VCaP (cell line): ENCODE measurements around the gene RPS15.
"Not testable (repeated sequence)": the region's sequence is repeated elsewhere in the genome, so short reads cannot be mapped to it uniquely, and the experiment has no call there.

Experiments
- H3K27ac ChIP-seq: fragments of 450-650 bp; 2 replicates; pipeline ENCODE4 v1.5.1; 2017
- CTCF ChIP-seq: fragments of 450-650 bp; conservative IDR thresholded peaks from 2 replicates; pipeline ENCODE4 v1.5.1; 2017; ENCODE audit warnings: mild to moderate bottlenecking, moderate library complexity

RPS15 gene

GRCh38 chr19:1472231-1473084 is 34.3 kb downstream of the RPS15 start:
- TF ChIP-seq CTCF = no peak
- H3K27ac ChIP-seq = no peak overlapping the region

GRCh38 chr19:1473085-1473851 is 35.1 kb downstream of the RPS15 start:
- TF ChIP-seq CTCF = no peak
- no peak overlapping the region for H3K27ac ChIP-seq

- no peak overlapping the region for H3K27ac ChIP-seq
- TF ChIP-seq CTCF = no peak
Measured at GRCh38 chr19:1474011-1474764, 36.0 kb downstream of the RPS15 start.

GRCh38 chr19:1474765-1475351 is 36.7 kb downstream of the RPS15 start:
- H3K27ac ChIP-seq = no peak overlapping the region
- no peak for TF ChIP-seq CTCF

- H3K27ac ChIP-seq = no peak overlapping the region
- TF ChIP-seq CTCF = no peak
Measured at GRCh38 chr19:1475751-1476437, 37.7 kb downstream of the RPS15 start.

GRCh38 chr19:1477056-1477455 is 38.9 kb downstream of the RPS15 start:
- H3K27ac ChIP-seq = not testable (repeated sequence)

GRCh38 chr19:1478934-1479707 is 40.9 kb downstream of the RPS15 start, which contains the start of gene C19orf25:
Gene C19orf25, minus strand, starts transcription at chr19:1479215. Its CDS starts 312 bp downstream, at chr19:1478903.
- TF ChIP-seq CTCF = no peak
- peak within 1 kb of the TSS; percentile 61 for H3K27ac ChIP-seq
